Naive thymus-derived CD8-positive, alpha-beta T cell (primary cell): ENCODE measurements around the gene TOM1L2. TPM values are rescaled to one million over a fixed set of nuclear protein-coding genes. Genes with fewer than 3 reads are reported as not detected.
"Not testable (repeated sequence)": the region's sequence is repeated elsewhere in the genome, so short reads cannot be mapped to it uniquely, and the experiment has no call there.

ENCODE experiments used
- ATAC-seq, 2 donors: fragments of 150-1000 bp; cut with Tn5 transposase in 1 of 2; sonication (Bioruptor Pico), chemical (Tn5 transposase) in 1 of 2; 1 replicate in 1 of 2; 2 replicates in 1 of 2; pipeline ENCODE4 v1.10.0; 2021; ENCODE audit warnings: mild to moderate bottlenecking in 2 of 2, moderate library complexity in 2 of 2
- POLR2A ChIA-PET: fragments of 350-600 bp; sonication (Branson Sonifier 250); formaldehyde crosslinking; loops from one replicate; lab custom pipeline; 2021; ENCODE audit warnings: antibody characterized with exemption; lab: Charles Lee
- DNase-seq, 10 donors: peaks; one replicate each; pipeline versions ENCODE4 v3.0.0 to v3.0.0-alpha.2; 2020 to 2022
- H3K27ac Mint-ChIP-seq, 10 donors: one replicate each; pipeline ENCODE4 v1.8.0; 2020 to 2022; ENCODE audit warnings: mild to moderate bottlenecking in 10 of 10, mixed read lengths in 10 of 10, moderate library complexity in 4 of 10, inconsistent platforms in 1 of 10
- H3K27me3 Mint-ChIP-seq, 5 donors: one replicate each; pipeline ENCODE4 v1.8.0; 2021 to 2022; ENCODE audit warnings: mixed read lengths in 5 of 5
- H3K36me3 Mint-ChIP-seq, 3 donors: one replicate each; pipeline ENCODE4 v1.8.0; 2020 to 2022; ENCODE audit warnings: mixed read lengths in 3 of 3, mild to moderate bottlenecking in 2 of 3, inconsistent platforms in 1 of 3
- H3K4me1 Mint-ChIP-seq, 4 donors: one replicate each; pipeline ENCODE4 v1.8.0; 2021 to 2022; ENCODE audit warnings: mixed read lengths in 4 of 4
- H3K4me3 Mint-ChIP-seq, 10 donors: one replicate each; pipeline ENCODE4 v1.8.0; 2020 to 2022; ENCODE audit warnings: mild to moderate bottlenecking in 10 of 10, mixed read lengths in 10 of 10, moderate library complexity in 6 of 10, inconsistent platforms in 1 of 10
- H3K9me3 Mint-ChIP-seq, 9 donors: one replicate each; pipeline ENCODE4 v1.8.0; 2020 to 2022; ENCODE audit warnings: mixed read lengths in 9 of 9, mild to moderate bottlenecking in 3 of 9, inconsistent platforms in 1 of 9, moderate library complexity in 1 of 9
- polyA plus RNA-seq, 3 donors: library from polyadenylated mRNA; unstranded; fragments of 300-500 nt; fragmentation: Illumina TruSeq; gene quantifications; one replicate each; pipeline ENCODE4 v1.2.3, GENCODE V29; 2021
- total RNA-seq, 8 experiments: library from RNA in 2 of 8; stranded (reverse) in 2 of 8; gene quantifications; one replicate each; pipeline ENCODE4 v1.2.3 and lab custom pipeline; 2021 to 2026

The TOM1L2 gene
- total and polyA plus RNA-seq, 5 experiments from 2014 or later = 2.5 to 71.1 (median 11.6) TPM

DNA sequence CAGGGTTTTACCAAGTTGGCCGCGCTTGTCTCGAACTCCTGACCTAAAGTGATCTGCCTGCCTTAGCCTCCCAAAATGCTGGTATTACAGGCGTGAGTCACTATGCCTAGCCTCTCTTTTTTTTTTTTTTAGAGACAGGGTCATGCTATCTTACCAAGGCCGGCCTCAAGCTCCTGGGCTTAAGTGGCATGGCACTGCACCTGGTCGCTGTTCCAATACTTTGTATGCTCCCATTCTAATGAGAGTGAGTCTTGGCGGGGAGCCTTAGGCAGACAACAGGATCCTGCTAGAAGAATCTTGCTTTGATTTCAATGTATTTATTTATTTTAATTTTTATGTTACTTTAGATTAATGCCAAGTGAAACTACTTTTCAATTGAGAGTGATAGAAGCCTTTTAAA is 21.9 kb downstream of the TOM1L2 start:
- DNase-seq (no peak), ATAC-seq (no peak)
- Mint-ChIP-seq H3K4me1 (peaks cover 25 to 69% (median 46%) of the 10 kb centered on the region in 4 donors), H3K36me3 (peaks cover 0 to 11% (median 9%) of the 10 kb centered on the region in 3 donors), H3K4me3 (peak overlapping the region in 1 of 10 donors; percentile 32), H3K27ac (peak overlapping the region in 1 of 10 donors; percentile 37), H3K9me3 (no peaks in the 10 kb centered on the region), H3K27me3 (no peaks in the 10 kb centered on the region)
- POLR2A ChIA-PET = interaction anchor here (0.7 kb wide), 1 partner anchor 66 kb away, joined by 3 read pairs; no protein-coding TSS in a partner anchor

DNA sequence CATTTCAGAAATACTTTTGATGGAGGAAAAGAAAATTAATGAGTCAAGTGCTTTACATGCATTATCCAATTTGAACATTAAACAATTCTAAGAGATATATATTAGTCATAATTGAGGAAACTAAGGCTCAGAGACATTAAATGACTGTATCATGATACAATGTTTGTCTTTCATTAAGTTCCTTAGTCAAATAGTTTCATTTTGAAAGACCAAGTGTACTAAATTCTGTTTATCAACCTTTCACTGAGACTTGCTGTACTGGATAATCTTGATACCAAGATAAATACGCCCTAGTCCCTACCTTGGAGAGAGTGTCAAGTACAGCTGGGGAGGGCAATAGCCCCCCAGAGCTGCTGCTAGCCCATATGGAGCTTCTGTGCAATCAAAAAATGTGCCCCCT is 24.2 kb downstream of the TOM1L2 start:
- Mint-ChIP-seq H3K4me1 (peaks cover 20 to 71% (median 42%) of the 10 kb centered on the region in 4 donors), H3K27me3 (no peaks in the 10 kb centered on the region), H3K36me3 (peaks cover 0 to 8% (median 6%) of the 10 kb centered on the region in 3 donors), H3K9me3 (no peaks in the 10 kb centered on the region), H3K27ac (peak overlapping the region in 1 of 10 donors; percentile 2), H3K4me3 (no peak overlapping the region)
- POLR2A ChIA-PET = interaction anchor here (0.9 kb wide), 1 partner anchor 24 kb away, joined by 5 read pairs; the partner anchor contains the start of genes DRC3 and TOM1L2
- ATAC-seq (no peak), DNase-seq (no peak)

DNA sequence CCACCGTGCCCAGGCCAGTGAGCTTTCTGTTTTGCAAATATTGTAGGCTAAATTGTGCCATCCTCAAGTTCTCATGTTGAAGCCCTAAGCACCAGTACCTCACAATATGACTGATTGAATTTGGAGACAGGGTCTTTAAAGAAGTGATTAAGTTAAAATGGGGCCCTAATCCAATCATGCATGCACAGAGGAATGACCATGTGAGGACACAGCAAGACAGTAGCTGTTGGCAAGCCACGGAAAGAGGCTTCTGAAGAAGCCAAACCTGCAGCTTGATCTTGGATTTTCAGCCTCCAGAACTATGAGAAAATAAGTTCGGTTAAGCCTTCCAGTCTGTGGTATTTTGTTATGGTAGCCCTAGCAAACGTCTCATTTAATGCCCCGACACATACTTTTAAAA is 24.9 kb downstream of the TOM1L2 start:
- no peaks in the 10 kb centered on the region for H3K27me3 Mint-ChIP-seq
- DNase-seq = no peak
- POLR2A ChIA-PET = no interaction called here
- H3K36me3 Mint-ChIP-seq = peaks cover 0 to 8% (median 6%) of the 10 kb centered on the region in 3 donors
- peak overlapping the region in 1 of 10 donors; percentile 34 for H3K27ac Mint-ChIP-seq
- no peak overlapping the region for H3K4me3 Mint-ChIP-seq
- ATAC-seq = no peak
- H3K4me1 Mint-ChIP-seq = peaks cover 20 to 71% (median 45%) of the 10 kb centered on the region in 4 donors
- no peaks in the 10 kb centered on the region for H3K9me3 Mint-ChIP-seq

DNA sequence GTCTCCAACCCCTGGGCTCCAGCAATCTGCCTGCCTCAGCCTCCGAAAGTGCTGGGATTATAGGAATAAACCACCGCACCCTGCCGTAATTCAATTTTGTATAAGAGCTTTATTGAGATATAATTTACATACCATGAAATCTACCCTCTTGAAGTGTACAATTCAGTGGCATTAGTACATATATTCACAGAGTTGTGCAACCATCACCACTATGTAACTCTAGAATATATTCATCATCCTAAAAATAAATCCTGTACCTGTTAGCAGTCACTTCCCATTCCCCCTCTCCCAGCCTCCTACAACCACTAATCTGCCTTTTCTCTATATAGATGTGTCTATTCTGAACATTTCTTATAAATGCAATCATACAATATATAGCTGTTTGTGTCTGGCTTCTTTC is 26.1 kb downstream of the TOM1L2 start:
- H3K4me3 Mint-ChIP-seq = peak overlapping the region in 1 of 10 donors; percentile 11
- ATAC-seq (no peak), DNase-seq (no peak)
- peaks cover 20 to 62% (median 38%) of the 10 kb centered on the region in 4 donors for H3K4me1 Mint-ChIP-seq
- POLR2A ChIA-PET = interaction anchor here (1.9 kb wide), 1 partner anchor 14 kb away, joined by 4 read pairs; no protein-coding TSS in a partner anchor
- no peaks in the 10 kb centered on the region for H3K27me3 Mint-ChIP-seq
- no peaks in the 10 kb centered on the region for H3K9me3 Mint-ChIP-seq
- peaks cover 0 to 6% (median 3%) of the 10 kb centered on the region in 3 donors for H3K36me3 Mint-ChIP-seq
- peak overlapping the region in 3 of 10 donors; percentile 6 to 77 (median 35) for H3K27ac Mint-ChIP-seq

DNA sequence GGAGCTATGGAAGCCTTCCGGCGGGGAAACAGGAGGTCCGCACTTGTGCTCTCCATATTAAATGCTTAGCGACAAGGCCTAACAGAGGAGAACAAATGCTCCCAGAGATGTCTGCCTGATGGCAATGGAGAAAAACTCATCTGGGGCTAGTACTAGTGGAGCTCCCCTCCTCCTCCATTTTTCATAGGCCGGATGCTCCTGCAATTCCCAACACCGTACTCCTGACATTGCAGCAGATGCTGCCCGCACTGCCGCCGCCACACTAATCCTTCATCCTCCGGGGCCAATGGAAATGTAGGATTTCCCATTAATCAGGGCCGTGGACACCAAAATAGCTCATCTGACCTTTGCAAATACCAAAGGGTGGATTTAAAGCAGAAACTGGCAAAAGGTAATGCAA is 27.5 kb downstream of the TOM1L2 start:
- POLR2A ChIA-PET = interaction anchor here (0.9 to 1.9 kb wide), 2 partner anchors 10 to 15 kb away, joined by 3 to 4 read pairs; no protein-coding TSS in a partner anchor
- H3K27me3 Mint-ChIP-seq = no peaks in the 10 kb centered on the region

DNA sequence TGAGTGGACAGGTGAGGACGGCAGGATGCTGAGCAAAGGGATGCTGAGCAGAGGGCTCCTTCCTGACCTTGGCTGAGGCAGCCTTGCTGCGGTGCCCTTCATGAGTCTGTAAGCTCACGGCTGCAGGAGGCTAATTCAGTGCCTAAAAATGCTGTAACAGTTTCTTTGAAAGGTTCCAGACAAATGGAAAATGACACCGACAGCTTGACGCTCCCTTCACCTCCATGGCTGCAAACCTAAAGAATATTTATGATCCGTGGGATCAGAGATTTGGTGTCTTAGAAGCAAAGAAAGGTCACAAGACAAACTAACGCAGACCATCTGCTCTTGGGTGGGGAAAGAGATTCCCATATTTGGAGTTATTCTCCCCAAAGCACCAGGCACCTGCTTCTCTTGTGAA is 28.0 kb downstream of the TOM1L2 start:
- peak overlapping the region in 1 of 10 donors; percentile 75 for H3K27ac Mint-ChIP-seq
- H3K36me3 Mint-ChIP-seq = peaks cover 0 to 4% (median 2%) of the 10 kb centered on the region in 3 donors
- no peak overlapping the region for H3K4me3 Mint-ChIP-seq
- H3K9me3 Mint-ChIP-seq = no peaks in the 10 kb centered on the region
- DNase-seq = no peak
- no peak for ATAC-seq
- peaks cover 17 to 59% (median 33%) of the 10 kb centered on the region in 4 donors for H3K4me1 Mint-ChIP-seq
- POLR2A ChIA-PET = interaction anchor here (1.9 kb wide), 1 partner anchor 15 kb away, joined by 4 read pairs; no protein-coding TSS in a partner anchor
- no peaks in the 10 kb centered on the region for H3K27me3 Mint-ChIP-seq

More for the DNA sequence above, 27.5 kb downstream of the TOM1L2 start:
- no peaks in the 10 kb centered on the region for H3K9me3 Mint-ChIP-seq
- ATAC-seq (no peak), DNase-seq (no peak)
- H3K4me3 Mint-ChIP-seq = no peak overlapping the region
- peaks cover 21 to 62% (median 35%) of the 10 kb centered on the region in 4 donors for H3K4me1 Mint-ChIP-seq
- H3K36me3 Mint-ChIP-seq = peaks cover 0 to 7% (median 2%) of the 10 kb centered on the region in 3 donors
- peak overlapping the region in 1 of 10 donors; percentile 75 for H3K27ac Mint-ChIP-seq

DNA sequence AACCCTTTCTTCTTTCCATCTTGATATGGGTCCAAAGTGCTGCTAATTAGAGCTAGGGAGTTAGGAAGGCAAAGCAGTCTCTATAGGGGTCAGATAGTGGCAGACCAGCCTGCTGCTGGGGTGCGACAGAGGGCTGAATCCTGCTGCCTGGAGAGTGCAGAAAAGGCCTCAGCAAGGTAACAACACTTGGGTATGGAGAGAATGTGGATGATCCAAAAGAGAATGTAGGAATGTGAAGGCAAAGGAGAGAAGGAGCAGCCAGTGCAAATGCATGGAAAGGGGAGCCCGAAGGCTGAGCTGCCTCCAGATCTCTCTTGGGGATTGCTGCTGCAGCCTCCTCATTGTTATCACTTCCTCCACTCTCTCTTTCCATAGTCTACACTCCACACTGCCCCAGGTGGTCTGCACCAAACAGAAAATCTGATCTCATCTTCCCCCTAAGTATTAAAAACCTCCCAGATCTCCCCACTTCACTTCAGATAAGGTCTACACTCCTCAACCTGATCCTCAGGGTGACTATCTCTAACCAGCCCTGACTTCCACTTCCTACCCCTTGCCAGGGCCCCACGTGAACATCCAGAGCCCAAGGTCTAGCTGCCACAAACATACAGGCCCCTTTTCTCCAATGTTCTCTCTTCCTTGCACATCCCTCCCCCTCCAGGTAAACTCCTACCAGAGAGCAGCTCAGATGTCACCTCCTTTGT is 28.8 kb downstream of the TOM1L2 start:
- Mint-ChIP-seq H3K27ac (peak overlapping the region in 4 of 10 donors; percentile 24 to 72 (median 50)), H3K27me3 (no peaks in the 10 kb centered on the region), H3K4me1 (peaks cover 16 to 56% (median 34%) of the 10 kb centered on the region in 4 donors), H3K36me3 (peaks cover 0 to 2% (median 1%) of the 10 kb centered on the region in 3 donors), H3K9me3 (no peaks in the 10 kb centered on the region), H3K4me3 (peak overlapping the region in 5 of 10 donors; percentile 7 to 64 (median 33))
- DNase-seq = no peak
- POLR2A ChIA-PET = no interaction called here
- no peak for ATAC-seq

DNA sequence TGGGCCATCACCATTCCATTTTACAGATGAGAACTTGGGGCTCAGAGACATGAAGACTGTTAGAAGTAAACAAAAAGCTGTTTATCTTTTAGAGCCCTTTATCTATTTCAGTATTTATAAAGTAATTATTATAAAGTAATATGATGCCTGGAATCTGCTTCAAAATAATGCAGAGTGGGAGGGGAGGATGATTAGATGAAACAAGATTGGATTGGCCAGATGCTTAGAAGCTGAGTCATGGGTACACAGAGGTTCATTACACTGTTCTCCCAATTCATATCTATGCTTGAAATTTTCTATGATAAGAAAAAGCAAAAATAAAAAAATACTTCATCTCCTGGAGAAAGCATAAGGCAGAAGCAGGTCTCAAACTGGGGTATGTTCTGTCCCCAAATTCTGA is 29.4 kb downstream of the TOM1L2 start:
- H3K36me3 Mint-ChIP-seq = peaks cover 0 to 2% (median 1%) of the 10 kb centered on the region in 3 donors
- no peaks in the 10 kb centered on the region for H3K9me3 Mint-ChIP-seq
- H3K27me3 Mint-ChIP-seq = no peaks in the 10 kb centered on the region
- H3K4me3 Mint-ChIP-seq = peak overlapping the region in 1 of 10 donors; percentile 64
- DNase-seq (no peak), ATAC-seq (no peak)
- peak overlapping the region in 1 of 10 donors; percentile 49 for H3K27ac Mint-ChIP-seq
- H3K4me1 Mint-ChIP-seq = peaks cover 17 to 57% (median 35%) of the 10 kb centered on the region in 4 donors
- POLR2A ChIA-PET = no interaction called here

DNA sequence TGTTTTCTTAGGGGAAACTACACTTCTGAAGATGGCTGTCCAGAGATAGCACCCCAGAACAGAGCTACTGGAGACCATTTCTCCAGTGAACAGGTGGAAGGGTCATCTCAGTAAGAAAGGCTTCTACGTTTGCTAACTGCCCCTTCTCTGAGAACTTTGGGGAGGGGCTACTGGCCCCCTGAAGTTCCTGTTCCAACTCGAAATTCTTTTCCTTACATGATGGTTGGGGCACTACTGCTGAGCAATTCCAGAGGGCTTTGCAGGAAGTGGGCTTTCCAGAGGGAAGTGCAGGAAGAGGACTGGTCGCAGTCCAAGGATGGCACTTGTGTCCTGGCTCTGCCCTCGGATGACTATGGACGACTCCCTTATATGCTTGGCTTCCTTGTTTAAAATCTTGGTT is 31.2 kb downstream of the TOM1L2 start:
- no peak for DNase-seq
- no peak overlapping the region for H3K4me3 Mint-ChIP-seq
- H3K36me3 Mint-ChIP-seq = peaks cover 0 to 2% (median 1%) of the 10 kb centered on the region in 3 donors
- H3K27ac Mint-ChIP-seq = peak overlapping the region in 1 of 10 donors; percentile 41
- POLR2A ChIA-PET = interaction anchor here (2.0 kb wide), 1 partner anchor 18 kb away, joined by 9 read pairs; no protein-coding TSS in a partner anchor
- ATAC-seq = no peak
- peaks cover 28 to 65% (median 49%) of the 10 kb centered on the region in 4 donors for H3K4me1 Mint-ChIP-seq
- H3K27me3 Mint-ChIP-seq = no peaks in the 10 kb centered on the region
- H3K9me3 Mint-ChIP-seq = no peaks in the 10 kb centered on the region

DNA sequence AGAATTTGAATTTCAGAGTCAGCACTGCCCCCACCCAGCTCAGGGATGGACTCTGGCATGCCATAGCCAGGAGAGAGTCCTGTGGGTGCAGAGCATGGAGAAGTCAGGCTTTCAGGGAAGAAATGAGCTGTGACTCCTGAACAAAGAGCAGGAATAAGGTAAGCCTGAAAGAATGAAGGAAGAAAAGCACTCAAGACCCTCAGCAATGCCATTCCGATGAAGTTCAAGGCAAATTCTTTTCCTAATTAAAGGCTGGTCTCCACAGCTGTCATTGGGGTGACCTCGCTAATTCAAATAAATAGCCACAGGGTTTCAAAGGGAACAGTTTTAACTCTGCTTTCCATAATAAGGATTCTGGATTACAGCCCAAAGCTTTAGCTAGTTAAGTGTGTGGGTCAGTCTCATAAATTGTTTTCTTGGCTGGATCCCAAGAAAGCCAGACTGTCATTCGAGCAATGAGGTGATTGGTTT is 31.7 kb downstream of the TOM1L2 start:
- peaks cover 0 to 2% (median 1%) of the 10 kb centered on the region in 3 donors for H3K36me3 Mint-ChIP-seq
- H3K9me3 Mint-ChIP-seq = no peaks in the 10 kb centered on the region
- H3K27me3 Mint-ChIP-seq = no peaks in the 10 kb centered on the region
- DNase-seq (no peak), ATAC-seq (no peak)
- H3K4me1 Mint-ChIP-seq = peaks cover 32 to 67% (median 53%) of the 10 kb centered on the region in 4 donors
- POLR2A ChIA-PET = interaction anchor here (0.5 to 2.0 kb wide), 2 partner anchors 18 to 92 kb away, joined by 4 to 9 read pairs; no protein-coding TSS in a partner anchor
- H3K4me3 Mint-ChIP-seq = no peak overlapping the region
- H3K27ac Mint-ChIP-seq = no peak overlapping the region

DNA sequence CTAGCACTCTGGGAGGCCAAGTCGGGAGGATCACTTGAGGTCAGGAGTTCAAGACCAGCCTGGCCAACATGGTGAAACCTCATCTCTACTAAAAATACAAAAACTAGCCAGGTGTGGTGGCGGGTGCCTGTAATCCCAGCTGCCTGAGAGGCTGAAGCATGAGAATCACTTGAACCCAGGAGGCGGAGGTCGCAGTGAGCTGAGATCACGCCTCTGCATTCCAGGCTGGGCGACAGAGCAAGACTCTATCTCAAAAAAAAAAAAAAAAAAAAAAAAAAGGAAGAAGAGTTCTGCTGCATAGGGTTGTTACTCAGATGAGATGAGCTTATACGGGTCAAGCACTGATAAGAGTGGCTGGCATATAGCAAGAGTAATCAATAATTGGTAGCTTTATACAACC is 32.3 kb downstream of the TOM1L2 start:
- POLR2A ChIA-PET = interaction anchor here (0.5 to 2.0 kb wide), 3 partner anchors 12 to 93 kb away, joined by 4 to 9 read pairs (median 4); no protein-coding TSS in a partner anchor
- not testable (repeated sequence) for H3K27me3 Mint-ChIP-seq, ATAC-seq, H3K9me3 Mint-ChIP-seq, H3K4me3 Mint-ChIP-seq, DNase-seq, H3K36me3 Mint-ChIP-seq
- Mint-ChIP-seq H3K4me1 (peaks cover 37 to 68% (median 55%) of the 10 kb centered on the region in 4 donors), H3K27ac (peak overlapping the region in 1 of 10 donors; percentile 46)

DNA sequence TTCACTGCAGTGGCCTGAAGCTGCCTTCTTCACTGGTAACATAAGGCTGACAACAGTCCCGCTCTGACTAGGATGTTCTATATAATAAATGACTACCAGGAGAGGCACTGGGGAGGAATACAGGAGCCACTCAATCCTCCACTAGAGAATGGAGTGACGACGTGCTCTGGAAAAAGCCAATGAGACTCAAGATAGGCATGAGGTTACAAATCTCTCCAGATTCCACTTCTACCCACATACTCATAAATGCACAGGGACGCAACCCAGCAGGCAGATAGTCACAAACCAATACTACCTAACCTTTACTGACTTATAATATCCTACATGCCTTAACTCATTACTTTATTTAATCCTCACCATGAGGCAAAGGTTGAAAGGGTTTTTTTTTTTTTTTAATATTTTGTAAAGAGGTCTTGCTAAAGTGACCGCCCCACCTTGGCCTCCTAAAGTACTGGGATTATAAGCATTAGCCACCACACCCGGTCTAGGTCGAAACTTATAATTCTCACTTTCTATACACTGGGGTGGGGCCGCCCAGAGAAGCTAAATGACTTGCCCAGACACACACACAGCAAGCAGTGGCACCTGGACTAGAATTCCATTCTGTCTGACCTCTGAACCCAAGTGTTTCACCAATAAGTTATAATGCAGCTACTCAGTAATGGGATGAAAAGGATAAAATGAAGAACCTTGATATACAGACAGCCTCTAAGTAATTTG is 33.7 kb downstream of the TOM1L2 start:
- Mint-ChIP-seq H3K36me3 (peaks cover 0 to 2% (median 1%) of the 10 kb centered on the region in 3 donors), H3K9me3 (no peaks in the 10 kb centered on the region), H3K4me1 (peaks cover 34 to 68% (median 54%) of the 10 kb centered on the region in 4 donors), H3K27ac (peak overlapping the region in 3 of 10 donors; percentile 11 to 43 (median 25)), H3K4me3 (no peak overlapping the region), H3K27me3 (no peaks in the 10 kb centered on the region)
- ATAC-seq (no peak), DNase-seq (no peak)
- POLR2A ChIA-PET = interaction anchor here (0.6 kb wide), 1 partner anchor 251 kb away, joined by 5 read pairs; no protein-coding TSS in a partner anchor
